Measurements from ENCODE around the gene CEACAM19. TPM values are rescaled to one million over a fixed set of nuclear protein-coding genes. Genes with fewer than 3 reads are reported as not detected.
A peak's percentile ranks its signal among the peaks of the same experiment; 100 is the strongest.

Gene CEACAM19
- total and polyA plus RNA-seq, 2 donors (not counting 3 experiments of a cell fraction or from before 2014, with no cell fraction given) = 9.9 to 14.5 TPM

- peak; percentile 95 for FAIRE-seq
- Histone ChIP-seq H3K9me1 (replicated peaks; ENCODE audit: control insufficient read depth, extremely low read depth, insufficient read depth, low read length) (no peaks in the 10 kb centered on the region), H3K4me2 (ENCODE audit: insufficient read depth, low read length) (no peak overlapping the region), H3K27ac (ENCODE audit: insufficient read depth, low read depth, low read length) (peak overlapping the region; percentile 73), H3K9me3 (replicated peaks; ENCODE audit: control insufficient read depth, insufficient read depth, low read length) (no peaks in the 10 kb centered on the region), H4K20me1 (replicated peaks; ENCODE audit: control insufficient read depth, extremely low read depth, insufficient read depth, low read length) (no peaks in the 10 kb centered on the region), H3K36me3 (ENCODE audit: control insufficient read depth in 2 of 2, extremely low read depth in 1 of 2, insufficient read depth in 2 of 2, low read length in 2 of 2) (no peaks in the 10 kb centered on the region), H3K27me3 (ENCODE audit: control insufficient read depth in 2 of 2, insufficient read depth in 2 of 2, low read length in 2 of 2) (no peaks in the 10 kb centered on the region), H3K4me3 (replicated peaks in 1 of 3; ENCODE audit: insufficient read depth in 1 of 3, low read depth in 1 of 3, low read length in 3 of 3) (no peak overlapping the region), H2AFZ (ENCODE audit: low read depth, low read length) (no peak overlapping the region), H3K9ac (replicated peaks; ENCODE audit: extremely low read depth, insufficient read depth, low read length) (peak overlapping the region; percentile 20), H3K79me2 (ENCODE audit: control insufficient read depth, insufficient read depth, low read length) (no peaks in the 10 kb centered on the region), H3K4me1 (ENCODE audit: control insufficient read depth, extremely low read depth, insufficient read depth, low read length) (peaks cover 31% of the 10 kb centered on the region)
- dilution Hi-C loops (cut with MboI; ENCODE audit: extremely low pct_ligation_motif_present, low sequenced_read_pairs) (no loop called here), intact Hi-C loops (cut with micrococcal nuclease) (loop anchor here (1.0 to 2.0 kb wide), 3 partner anchors 15 to 23 kb away; no protein-coding TSS in a partner anchor)
- ChIA-PET CTCF (interaction anchor here (0.6 to 1.4 kb wide), 11 partner anchors 8 to 92 kb away, joined by 3 to 8 read pairs (median 4); partner anchors contain the start of genes IGSF23 and PVR), POLR2A (interaction anchor here (0.8 to 1.3 kb wide), 4 partner anchors 19 to 95 kb away, joined by 4 to 6 read pairs (median 5); no protein-coding TSS in a partner anchor)
- peak; percentile 90 for TF ChIP-seq POLR2AphosphoS5 (IDR thresholded peaks at IDR 0.05; ENCODE audit: insufficient read depth, low read depth, low read length)
- no peak for TF ChIP-seq EZH2 (IDR thresholded peaks at IDR 0.05; ENCODE audit: borderline replicate concordance, low read depth, low read length, severe bottlenecking)
- TF ChIP-seq MYC (IDR thresholded peaks at IDR 0.05; ENCODE audit: low read depth, low read length) = no peak
- TF ChIP-seq GATA2 (IDR thresholded peaks at IDR 0.05; ENCODE audit: insufficient read depth, insufficient read length, low read depth, low read length) = peak; percentile 87
- TF ChIP-seq POLR2A (IDR thresholded peaks at IDR 0.05; ENCODE audit: low read depth, low read length) = peak; percentile 60
- TF ChIP-seq CTCF (IDR thresholded peaks at IDR 0.05; ENCODE audit: extremely low read depth in 1 of 2, insufficient read depth in 1 of 2, low read depth in 1 of 2, low read length in 2 of 2) = no peak
- peak; percentile 79 for TF ChIP-seq JUN (IDR thresholded peaks at IDR 0.05; ENCODE audit: borderline replicate concordance, insufficient read depth, insufficient read length, low read depth)
- TF ChIP-seq MAX (IDR thresholded peaks at IDR 0.05; ENCODE audit: insufficient read depth, insufficient read length) = no peak
- peak; percentile 78 for TF ChIP-seq FOS (IDR thresholded peaks at IDR 0.05; ENCODE audit: borderline replicate concordance, insufficient read depth, low read length)
- BruUV-seq (replicated peaks) = no TSS peak
- DNase-seq (ENCODE audit: low read depth, low spot score) = peak; percentile 93
Observed at GRCh38 chr19:44626048-44626624, 45.1 kb upstream of the CEACAM19 start.
